HG02852 (cell line): ENCODE data around the gene ARVCF.

Experiments
- ATAC-seq: cut with Tn5 transposase; IDR thresholded peaks from one replicate; pipeline ENCODE4 v1.9.1; 2021; ENCODE audit warnings: mild to moderate bottlenecking, moderate library complexity; ENCODE audit not compliant: unreplicated experiment

ARVCF gene

DNA sequence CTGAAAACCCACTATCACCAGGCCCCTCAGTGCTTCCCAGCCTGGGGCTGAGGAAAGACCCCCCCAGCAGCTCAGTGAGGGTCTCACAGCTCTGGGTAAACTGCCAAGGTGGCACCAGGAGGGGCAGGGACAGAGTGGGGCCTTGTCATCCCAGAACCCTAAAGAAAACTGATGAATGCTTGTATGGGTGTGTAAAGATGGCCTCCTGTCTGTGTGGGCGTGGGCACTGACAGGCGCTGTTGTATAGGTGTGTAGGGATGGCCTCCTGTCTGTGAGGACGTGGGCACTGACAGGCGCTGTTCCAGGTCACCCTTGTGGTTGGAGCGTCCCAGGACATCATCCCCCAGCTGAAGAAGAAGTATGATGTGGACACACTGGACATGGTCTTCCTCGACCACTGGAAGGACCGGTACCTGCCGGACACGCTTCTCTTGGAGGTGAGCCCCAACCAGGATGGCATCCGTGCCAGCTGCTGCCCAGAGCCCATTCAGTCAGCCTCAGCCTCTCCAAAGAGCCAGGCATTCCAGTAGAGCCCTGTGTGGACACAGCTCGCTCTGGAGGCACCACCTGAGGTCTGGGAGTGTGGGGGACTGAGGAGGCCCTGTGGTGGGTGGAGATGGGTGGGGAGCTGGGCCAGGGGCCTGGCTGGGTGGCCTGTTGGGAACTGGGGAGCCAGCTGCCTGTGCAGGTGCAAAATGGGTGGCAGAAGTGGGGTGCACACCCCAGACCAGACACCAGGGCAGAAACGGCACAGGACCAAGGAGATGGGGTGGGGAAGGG is 52.6 kb downstream of the ARVCF start:
- no peak for ATAC-seq

DNA sequence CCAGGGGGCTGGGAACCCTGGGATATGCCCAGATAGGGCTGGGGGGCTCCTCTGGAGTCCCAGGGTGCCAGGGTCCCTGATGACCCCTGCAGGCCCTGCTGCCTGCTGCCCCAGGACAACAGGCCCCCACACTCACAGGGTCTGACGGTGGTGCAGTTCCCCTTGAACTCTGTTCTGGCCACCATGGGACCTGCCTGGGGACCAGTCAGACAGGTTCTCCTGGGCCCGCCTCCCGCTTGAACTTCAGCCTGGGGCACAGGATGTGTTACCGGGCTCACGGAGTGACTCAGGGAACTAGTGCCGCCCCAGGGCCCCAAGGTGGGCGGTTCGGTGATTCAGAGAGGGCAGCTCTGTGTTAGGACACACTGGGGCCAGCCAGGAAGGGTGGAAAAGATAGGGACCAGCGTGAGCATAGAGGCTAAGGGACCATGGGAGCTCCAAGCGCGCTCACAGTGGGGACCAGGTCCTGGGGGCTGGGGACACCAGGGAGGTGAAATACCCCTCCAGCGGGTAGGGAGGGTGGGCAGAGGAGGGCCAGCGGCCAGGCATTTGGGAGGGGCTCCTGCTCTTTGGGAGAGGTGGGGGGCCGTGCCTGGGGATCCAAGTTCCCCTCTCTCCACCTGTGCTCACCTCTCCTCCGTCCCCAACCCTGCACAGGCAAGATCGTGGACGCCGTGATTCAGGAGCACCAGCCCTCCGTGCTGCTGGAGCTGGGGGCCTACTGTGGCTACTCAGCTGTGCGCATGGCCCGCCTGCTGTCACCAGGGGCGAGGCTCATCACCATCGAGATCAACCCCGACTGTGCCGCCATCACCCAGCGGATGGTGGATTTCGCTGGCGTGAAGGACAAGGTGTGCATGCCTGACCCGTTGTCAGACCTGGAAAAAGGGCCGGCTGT is 53.5 kb downstream of the ARVCF start:
- ATAC-seq, result no peak

DNA sequence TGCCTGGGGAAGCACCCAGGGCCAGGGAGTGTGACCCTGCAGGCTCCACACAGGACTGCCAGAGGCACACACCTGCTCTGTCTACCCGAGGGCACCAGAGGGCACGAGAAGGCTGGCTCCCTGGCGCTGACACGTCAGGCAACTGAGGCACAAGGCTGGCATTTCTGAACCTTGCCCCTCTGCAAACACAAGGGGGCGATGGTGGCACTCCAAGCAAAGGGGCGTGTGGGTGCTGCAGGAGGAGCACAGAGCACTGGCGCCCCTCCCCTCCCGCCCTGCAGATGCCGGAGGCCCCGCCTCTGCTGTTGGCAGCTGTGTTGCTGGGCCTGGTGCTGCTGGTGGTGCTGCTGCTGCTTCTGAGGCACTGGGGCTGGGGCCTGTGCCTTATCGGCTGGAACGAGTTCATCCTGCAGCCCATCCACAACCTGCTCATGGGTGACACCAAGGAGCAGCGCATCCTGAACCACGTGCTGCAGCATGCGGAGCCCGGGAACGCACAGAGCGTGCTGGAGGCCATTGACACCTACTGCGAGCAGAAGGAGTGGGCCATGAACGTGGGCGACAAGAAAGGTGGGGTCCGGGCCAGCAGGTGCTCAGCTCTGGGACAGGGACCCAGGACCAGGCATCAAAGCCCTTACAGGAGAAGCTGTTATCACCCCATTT is 54.2 kb downstream of the ARVCF start:
- no peak for ATAC-seq

DNA sequence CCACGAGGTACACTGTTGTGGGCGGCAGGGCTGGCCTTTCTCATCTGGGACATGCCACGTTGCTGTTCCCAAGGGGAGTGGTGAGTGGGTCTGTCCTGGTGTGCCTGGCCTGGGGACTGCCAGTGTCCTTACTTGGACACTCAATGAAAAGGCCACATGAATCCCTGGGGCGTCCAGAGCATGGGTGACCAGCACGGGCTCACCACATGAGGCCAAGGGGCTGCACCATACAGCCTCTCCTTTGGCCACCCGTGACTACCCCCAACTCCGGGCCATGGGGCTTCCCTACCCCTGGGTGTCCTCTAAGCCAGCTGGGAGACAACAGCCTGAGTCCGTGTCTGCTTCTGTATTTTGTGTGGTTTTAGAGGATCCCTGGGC is 54.8 kb downstream of the ARVCF start:
- ATAC-seq, result no peak

DNA sequence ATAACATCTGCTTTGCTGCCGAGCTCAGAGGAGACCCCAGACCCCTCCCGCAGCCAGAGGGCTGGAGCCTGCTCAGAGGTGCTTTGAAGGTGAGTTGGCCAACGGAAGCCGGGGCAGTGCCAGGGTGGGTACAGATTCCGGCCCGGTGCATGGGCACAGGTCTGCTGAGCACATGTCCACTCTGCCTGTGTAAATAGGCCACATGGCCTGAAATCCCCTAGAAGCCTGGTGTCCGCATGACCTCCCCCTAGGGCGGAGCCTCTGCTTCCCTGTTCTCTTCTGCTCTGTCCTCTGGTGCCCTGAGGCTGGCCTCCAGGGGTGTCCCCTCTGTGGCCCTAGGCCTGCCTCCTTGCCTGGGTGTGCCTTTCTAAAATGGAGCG is 55.4 kb downstream of the ARVCF start:
- ATAC-seq, result no peak

DNA sequence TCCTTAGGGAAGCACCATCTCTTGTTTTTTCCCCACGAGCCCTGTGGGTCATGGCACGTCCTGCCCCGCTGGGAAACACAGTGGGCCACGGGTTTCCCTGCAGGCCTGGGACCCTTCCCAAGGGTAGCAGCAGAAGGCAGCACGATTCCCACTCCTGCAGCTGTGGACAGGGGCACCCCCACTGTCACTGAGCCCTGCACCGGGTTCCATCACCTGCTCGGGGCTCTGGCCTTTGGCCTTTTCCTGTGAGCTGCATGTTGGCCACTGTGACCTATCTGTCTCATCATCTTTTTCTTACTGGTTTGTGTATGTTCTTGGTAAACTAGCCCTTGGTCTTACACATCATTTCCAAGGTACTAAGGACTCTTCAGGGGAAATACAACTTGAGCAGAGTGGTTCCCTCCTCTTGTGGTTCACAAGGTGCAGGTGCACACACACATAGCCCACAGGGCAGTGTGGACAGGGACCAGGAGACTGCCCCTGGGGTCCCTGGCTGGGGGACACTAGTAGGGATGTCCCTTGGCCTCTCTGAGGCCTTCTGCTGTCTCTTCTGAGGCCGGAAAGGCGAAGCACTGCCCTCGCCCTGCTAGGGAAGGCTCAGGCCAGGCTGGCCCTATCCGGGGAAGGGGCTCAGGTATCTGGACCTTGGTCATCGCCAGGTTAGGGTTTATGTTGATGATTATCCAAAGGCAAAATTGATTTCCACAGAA is 56.0 kb downstream of the ARVCF start:
- ATAC-seq, result no peak

DNA sequence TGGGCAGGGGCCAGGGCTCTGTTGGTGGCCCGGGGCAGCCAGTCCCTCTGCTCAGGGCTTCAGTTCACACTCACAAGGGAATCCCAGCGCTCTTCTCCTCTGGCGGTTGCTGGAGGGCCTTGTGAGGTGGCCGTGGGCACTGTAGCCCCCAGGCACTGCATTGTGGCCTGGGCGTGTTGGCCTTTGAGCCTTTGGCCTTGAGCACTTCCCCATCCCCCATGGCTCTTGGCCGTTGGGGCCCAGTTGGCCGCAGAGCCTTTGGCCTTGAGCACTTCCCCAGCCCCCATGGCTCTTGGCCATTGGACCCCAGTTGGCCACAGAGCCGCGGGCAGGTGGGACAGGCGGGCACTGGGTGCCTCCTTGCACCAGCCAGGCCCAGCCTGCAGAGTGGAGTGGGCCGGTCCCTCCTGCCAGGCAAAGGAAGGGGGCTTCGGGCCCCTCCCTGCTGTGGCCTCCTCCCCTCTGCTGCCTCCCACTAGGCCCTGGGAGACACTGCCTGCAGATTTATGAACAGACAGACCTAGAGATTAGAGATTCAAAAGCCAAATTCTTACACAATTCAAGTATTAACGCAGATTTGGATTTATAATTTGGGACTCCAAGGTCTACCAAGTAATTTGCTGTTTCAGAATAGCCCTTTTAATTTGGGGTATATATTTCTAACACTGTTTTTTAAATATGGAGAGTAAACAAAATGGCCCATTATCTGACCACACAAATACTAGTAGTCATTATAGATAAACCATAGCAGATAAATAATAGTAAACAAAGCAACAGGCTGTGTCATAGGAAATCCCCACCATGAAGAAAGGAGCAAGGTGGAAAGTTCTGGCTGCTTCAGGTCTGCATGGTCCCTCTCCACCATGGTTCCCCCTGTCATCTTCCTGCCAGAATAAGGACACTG is 56.8 kb downstream of the ARVCF start:
- ATAC-seq, result no peak

DNA sequence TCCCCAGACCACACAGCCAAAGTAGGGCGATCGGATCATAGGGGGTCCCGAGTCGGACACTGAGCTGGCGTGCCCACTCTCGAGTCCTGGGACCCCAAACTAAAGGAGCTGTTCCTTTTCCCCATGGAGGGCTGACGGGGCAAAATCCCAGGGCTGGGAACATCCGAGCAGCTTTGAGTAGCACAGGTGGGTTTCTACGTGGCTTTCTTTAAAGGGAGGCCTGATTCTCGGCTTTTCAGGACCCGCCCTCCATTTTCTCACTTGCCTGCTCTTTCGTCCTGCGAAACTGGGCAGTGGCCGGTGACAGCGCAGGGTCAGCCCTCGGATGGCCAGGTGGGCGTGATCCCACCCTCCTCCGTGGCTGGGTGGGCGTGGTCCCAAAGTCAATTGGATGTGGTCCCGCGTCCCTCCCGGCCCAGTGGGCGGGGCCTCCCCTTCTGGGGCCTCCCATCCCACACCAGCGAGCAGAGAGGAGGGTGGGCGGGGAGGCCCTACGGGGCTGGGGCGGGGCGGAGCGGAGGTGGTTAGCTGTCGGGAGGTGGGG is 57.5 kb downstream of the ARVCF start:
- ATAC-seq, result no peak

DNA sequence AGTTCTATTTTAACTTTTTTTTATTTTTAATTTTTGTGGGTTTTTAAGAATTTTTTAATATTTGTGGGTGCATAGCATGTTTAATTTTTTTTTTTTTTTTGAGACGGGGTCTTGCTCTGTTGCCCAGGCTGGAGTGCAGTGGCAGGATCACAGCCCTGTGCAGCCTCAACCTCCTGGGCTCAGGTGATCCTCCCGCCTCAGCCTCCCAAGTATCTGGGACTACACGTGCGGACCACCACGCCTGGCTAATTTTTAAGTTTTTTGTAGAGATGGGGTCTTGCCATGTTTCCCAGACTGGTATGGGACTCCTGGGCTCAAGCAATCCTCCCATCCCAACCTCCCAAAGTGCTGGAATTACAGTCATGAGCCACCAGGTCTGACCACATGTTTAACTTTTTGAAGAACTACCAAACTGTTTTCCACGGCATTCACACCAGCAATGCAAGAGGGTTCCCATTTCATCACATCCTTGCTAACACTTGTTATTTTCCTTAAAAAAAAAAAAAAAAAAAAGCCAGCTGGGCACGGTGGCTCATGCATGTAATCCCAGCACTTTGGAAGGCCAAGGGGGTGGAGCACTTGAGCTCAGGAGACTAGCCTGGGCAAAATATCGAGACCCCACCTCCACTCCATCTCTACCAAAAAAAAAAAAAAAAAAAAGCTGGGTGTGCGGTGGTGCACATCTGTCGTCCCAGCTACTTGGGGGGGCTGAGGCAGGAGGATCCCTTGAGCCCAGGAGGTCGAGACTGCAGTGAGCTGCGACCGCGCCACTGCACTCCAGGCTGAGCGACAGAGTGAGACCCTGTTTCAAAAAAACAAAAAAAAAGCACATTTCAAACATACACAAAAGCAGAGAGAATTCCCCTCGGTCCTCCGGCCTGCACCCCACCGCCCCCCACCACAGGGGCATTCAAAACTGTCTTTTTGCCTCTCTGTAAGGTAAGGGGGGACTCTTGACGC is 58.3 kb downstream of the ARVCF start:
- no peak for ATAC-seq

DNA sequence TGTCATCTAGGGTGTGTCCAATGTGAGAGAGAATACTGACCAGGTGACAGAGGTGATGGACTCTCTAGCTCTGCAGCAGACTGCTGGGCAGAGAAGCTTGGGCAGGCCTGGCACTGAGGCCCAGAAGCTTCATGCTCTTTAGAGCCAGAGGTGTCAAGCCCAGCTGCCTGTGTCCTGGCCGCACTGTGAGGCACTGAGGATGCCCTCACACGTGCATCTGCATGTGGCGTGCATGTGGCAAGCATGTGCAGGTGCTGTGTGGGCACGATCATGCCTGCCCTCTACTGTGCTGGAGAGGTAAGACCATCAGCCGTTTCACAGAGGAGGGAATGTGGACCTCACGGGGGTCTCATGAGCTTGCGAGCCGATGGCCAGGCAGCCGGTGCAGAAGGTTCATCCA is 59.2 kb downstream of the ARVCF start:
- ATAC-seq, result no peak

DNA sequence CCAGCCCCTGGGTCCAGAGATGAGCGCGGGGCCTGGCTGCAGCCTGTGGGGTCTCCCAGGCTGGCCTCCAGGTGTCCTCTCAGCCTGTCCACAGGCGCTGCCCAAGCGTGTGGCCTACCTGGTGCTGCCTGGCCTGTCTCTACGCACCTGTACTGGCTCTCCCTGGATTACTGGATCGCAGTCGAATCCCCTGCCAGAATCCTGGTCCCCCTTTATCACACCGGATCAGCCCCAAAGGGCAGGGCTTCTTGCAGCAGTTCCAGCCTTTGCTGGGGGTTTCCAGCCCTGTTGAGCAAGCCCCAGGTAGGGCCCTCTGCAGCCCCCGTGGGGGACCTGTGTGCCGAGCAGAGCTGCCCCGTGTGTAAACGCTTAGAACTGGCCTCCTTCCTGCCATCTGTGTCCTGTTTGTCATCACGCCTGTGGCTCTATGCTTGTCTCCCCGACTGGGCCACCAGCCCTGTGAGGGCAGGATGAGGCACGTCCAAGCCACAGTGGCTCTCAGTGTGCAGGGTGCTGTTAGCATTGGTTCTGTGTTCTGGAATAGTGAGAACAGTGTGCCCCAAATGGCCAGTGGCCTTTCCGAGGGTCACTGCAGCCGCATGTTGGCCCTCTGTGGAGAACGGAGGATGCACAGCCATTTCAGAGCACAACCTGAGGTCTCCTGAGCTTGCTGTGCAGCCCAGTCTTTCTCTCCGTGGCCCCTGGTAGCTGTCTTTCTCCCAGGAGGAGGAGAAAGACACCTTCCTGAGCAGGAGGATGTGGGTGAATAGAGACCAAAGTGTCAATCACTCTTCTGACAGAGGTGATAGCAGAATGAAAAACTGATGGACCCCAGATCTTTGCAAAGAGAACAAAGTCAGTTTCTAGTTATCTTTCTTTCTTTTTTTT is 61.1 kb downstream of the ARVCF start:
- no peak for ATAC-seq

DNA sequence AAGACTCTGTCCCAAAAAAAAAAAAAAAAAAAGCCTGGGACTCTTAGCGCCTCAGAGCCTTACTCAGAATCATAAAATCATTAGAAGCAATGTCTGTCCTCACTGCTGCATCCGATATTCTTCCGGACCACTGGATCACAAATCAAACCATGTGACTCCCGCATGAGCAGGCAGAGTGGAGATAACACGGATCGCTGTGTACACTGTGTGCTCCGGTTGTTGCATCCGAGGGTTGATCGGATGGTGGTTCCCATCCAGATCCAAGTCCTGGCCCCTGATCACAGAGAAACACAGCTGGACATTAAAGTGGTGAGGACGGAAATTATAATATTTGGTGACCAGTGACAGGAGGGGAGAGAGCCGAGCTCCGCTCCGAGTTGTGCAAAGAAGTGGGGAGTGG is 65.3 kb downstream of the ARVCF start:
- ATAC-seq, result no peak

DNA sequence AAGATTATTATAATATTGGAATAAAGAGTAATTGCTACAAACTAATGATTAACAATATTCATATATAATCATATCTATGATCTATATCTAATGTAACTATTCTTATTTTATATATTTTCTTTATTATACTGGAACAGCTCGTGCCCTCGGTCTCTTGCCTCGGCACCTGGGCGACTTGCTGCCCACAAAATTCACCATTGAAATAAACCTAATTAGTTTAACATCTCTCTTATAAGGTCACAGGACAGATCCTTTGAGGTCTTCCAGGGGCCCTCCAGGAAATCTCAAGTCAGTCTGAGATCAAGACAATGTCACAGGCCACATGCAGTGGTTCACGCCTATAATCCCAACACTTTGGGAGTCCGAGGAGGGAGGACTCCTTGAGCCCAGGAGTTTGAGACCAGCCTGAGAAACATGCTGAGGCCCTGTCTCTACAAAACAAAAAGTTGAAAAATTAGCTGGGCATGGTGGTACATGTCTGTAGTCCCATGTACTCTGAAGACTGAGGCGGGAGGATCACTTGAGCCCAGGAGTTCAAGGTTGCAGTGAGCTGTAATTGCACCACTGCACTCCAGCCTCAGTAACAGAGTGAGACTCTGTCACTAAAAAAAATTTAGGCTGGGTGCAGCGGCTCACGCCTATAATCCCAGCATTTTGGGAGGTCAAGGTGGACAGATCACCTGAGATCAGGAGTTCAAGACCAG is 68.4 kb downstream of the ARVCF start:
- no peak for ATAC-seq

DNA sequence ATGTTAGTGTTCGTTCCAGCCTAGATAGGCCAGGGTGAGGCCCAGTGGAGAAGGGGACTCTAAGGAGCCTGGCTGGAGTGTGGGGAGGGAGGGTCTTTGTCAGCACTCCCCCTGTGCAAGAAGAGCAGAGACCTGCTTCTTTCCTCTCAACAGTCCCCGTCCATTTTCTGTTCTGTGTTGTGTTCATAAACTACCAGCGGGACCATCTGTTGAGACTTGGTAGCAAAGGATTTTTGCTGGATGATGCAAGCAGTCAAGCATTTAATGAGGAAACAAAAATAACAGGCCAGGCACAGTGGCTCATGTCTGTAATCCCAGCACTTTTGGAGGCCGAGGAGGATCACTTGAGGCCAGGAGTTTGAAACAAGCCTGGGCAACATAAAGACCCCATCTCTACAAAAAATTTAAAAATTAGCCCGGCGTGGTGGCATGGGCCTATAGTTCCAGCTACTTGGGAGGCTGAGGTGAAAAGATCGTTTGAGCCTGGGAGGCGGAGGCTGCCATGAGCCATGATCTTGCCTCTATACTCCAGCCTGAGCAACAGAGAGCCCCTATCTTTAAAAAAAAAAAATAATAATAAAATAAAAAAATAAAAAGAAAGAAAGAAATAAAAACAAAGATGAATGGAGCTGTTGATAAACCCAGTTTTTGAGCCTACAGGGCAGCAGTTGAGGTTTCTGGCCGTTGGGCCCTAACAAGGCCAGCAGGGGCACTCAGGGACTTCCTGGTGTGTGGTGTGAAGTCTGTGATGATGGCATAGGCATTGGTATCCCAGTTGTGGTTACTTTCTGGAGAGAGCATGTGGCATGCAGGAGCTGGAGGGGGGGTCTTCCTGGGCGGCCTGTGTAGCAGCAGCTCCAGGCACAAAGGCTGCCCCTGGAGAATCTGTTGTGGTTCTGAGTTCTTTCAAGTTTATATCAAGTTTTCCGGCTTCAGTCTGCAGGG is 73.3 kb downstream of the ARVCF start:
- no peak for ATAC-seq

DNA sequence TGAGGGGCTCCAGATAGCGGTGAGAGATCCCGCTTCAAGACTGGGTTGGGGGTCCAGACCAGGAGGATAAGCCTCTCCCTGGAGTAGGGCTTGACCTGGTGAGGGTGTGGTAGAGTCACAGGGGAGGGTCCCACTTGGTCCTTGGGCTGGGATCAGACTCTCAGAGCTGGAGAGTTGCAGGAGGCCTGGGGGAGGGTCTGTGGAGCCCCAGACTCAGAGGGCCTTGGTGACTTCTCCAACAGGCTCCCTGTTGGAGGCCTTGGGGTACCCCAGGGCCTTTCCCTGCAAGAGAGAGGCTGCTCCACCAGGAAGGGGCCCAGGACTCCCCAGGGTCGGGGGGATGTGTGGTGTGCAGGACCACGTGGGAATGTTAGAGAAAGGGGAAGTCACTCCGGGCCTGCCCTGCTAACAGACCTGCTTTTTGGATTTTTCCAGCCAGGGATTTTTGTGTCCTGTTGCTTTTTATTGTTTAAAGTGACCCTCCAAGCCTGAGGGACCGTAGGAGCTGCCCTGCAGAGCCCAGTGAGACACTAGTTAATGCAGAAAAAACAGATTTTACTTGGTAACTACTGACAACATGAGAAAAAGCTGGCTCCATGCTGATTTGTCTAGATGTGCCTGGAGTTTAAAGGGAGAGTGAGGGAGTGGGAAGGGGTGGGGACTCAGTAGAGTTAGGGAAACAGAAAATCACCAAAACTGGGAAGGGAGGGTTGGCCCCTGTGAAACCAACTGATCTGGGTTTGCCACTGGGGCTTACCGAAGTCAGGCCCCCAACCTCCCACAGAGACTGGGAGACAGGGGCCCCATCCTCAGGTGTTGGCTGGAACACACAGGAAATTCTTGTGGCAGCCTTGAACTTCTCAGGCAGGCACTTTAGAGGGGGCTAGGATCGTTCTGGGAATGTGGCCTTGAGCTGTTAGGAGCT is 74.2 kb downstream of the ARVCF start:
- ATAC-seq, result no peak
